GM12892 (cell line): ENCODE data around the gene JOSD1.

Experiments used
- POLR2A ChIP-seq: IDR thresholded peaks from 2 replicates; pipeline ENCODE4 v1.6.1; 2011; ENCODE audit warnings: low read depth, low read length, control low read depth
- POLR2AphosphoS5 ChIP-seq: IDR thresholded peaks from 2 replicates; pipeline ENCODE4 v1.6.1; 2011; ENCODE audit warnings: low read depth, low read length, control low read depth

GRCh38 chr22:38741166-38741565, 40.4 kb upstream of the JOSD1 start:
- TF ChIP-seq POLR2AphosphoS5 (no peak), POLR2A (no peak; the same call in 1 of the 2 replicates)
